ENCODE measurements around the gene SRGAP2C.
"Not testable (repeated sequence)": the region's sequence is repeated elsewhere in the genome, so short reads cannot be mapped to it uniquely, and the experiment has no call there.

Gene SRGAP2C

DNA sequence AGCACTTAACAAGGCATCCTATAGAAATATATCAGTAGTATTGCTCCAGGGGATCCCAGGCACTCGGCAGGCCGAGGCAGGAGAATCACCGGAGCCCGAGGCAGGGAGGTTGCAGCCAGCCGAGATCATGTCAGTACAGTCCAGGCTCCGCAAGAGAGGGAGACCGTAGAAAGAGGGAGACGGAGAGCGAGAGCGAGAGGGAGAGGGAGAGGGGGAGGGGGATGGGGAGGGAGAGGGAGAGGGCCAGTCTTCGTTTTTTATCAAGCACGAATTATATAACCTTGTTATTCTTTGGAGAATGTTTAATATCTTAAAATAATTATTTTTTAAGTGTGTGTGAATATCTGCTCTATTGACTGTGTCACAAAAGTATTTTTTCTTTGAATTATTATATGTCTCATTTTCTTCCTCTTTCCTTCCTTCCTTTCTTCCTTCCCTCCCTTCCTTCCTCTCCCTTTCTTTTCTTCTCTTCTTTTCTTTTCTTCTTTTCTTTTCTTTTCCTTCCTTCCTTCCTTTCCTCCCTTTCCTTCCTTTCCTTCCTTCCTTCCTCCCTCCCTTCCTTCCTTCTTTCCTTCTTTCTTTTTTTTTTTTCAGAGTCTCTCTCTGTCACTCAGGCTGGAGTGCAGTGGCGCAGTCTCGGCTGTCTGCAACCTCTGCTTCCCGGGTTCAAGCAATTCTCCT, 233.7 kb downstream of the SRGAP2C start:
- DNase-seq (ENCODE audit: low read depth in 3 of 3), result no peak

DNA sequence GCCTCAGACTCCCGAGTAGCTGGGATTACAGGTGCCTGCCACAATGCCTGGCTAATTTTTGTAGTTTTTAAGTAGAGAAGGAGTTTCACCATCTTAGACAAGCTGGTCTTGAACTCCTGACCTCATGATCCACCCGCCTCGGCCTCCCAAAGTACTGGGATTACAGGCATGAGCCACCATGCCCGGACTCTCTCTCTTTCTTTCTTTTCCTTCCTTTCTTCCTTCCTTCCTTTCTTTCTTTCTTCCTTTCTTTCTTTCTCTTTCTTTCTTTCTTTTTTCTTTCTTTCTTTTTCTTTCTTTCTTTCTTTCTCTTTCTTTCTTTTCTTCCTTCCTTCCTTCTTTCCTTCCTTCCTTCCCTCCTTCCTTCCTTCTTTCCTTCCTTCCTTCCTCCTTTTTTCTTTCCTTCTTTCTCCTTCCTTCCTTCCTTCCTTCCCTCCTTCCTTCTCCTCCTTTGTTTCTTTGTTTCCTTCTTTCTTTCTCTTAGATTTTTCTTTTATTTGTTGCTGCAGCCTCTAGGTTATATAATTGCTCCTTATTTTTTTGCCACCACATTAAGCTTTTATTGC, 234.4 kb downstream of the SRGAP2C start:
- DNase-seq (ENCODE audit: low read depth in 3 of 3), result not testable (repeated sequence)

DNA sequence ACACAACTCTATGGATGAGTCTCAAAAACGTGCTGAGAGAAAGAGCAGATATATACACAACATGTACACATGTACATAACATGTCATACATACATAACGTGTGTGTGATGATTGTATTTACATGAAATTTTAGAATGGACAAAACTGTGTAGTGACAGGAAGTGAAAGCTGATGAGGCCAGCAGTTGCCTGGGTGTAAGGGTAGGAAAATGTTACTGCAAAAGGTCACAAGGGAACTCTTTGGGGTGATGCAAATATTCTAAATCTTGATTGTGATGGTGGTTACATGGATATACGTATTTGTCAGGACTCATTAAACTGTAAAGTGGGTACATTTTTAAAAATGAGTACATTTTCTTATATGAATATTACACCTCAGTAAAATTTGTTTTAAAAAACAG, 236.7 kb downstream of the SRGAP2C start:
- DNase-seq (ENCODE audit: low read depth in 3 of 3), result not testable (repeated sequence)

DNA sequence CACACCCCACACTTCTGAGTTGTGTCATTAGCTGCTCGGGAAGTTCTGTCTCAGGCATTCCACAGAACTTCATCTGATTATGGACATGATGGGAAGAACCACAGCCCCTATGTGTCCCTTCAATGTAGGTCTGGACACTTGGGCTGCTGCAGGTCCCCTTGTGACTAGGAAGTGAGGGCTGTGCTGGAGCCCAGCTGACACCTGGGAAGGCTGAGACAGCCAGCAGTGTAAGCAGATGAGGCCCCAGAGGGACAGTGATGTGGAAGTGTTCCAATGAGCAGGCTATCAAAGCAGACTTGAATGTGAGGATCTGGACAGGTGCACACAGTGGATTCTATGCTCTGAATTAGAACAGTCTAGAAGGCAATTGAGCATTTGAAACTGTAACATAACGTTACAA, 239.2 kb downstream of the SRGAP2C start:
- not testable (repeated sequence) for DNase-seq (ENCODE audit: low read depth in 3 of 3)

DNA sequence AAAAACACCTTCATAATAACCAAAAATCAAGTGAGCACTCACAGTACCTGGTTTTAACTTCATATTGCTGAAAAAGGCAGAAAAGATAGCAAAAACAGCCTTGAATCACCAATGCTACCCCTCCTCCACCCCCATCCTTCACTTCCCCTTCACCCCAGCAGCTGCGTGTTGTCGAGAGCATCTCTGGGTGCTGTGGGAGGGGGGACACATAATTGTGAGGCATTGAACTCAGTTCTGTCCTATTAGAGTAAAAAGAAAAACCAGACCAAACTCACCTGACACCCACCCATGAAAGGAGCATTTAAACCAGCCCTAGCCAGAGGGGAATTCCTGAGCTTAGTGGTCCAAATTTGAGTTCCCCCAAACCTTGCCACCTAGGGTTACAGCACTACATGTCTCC, 248.7 kb downstream of the SRGAP2C start:
- not testable (repeated sequence) for DNase-seq (ENCODE audit: low read depth in 3 of 3)

DNA sequence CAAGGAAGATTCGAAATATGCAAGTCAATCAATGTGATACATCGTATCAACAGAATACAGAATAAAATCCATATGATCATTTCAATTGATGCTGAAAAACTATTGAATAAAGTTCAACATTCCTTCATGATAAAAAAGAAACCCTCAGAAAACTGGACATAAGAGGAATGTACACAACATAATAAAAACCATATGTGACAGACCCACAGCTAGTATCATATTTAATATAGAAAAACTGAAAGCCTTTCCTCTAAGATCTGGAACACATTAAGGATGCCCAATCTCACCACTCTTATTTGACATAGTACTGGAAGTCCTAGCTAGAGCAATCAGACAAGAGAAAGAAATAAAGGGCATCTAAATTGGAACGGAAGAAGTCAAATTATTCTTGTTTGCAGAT, 254.1 kb downstream of the SRGAP2C start:
- DNase-seq (ENCODE audit: low read depth in 3 of 3), result not testable (repeated sequence)

DNA sequence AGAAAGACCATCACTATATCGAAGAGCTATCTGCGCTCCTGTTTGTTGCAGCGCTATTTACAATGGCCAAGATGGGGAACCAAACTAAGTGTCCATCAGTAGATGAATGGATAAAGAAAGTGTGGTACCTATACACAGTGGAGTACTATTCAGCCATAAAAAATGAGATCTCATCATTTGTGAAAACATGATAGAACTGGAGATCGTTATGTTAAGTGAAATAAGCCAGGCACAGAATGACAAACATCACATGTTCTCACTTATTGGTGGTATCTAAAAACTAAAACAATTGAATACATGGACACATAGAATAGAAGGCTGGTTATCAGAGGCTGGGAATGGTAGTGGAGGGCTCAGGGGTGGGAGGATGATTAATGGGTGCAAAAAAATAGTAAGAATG, 256.2 kb downstream of the SRGAP2C start:
- DNase-seq (ENCODE audit: low read depth in 3 of 3), result no peak
